GM23248 (cell line): Measurements from ENCODE around the gene PIK3C2B. TPM values are rescaled to one million over a fixed set of nuclear protein-coding genes. Genes with fewer than 3 reads are reported as not detected.

Experiments used
- DNase-seq: peaks from one replicate; pipeline ENCODE4 v3.0.0-alpha.2; 2015
- H2AFZ ChIP-seq: fragments of 200-600 bp; sonication (generic); 2 replicates; pipeline ENCODE4 v1.6.1; 2016; ENCODE audit warnings: antibody characterized with exemption
- H3F3A ChIP-seq: fragments of 200-600 bp; sonication (generic); 2 replicates; pipeline ENCODE4 v1.6.1; 2016; ENCODE audit warnings: mild to moderate bottlenecking, antibody characterized with exemption, mixed run types; ENCODE audit not compliant: insufficient read depth
- H3K27ac ChIP-seq: fragments of 200-600 bp; sonication (generic); 2 replicates; pipeline ENCODE4 v1.5.1; 2016; ENCODE audit warnings: mild to moderate bottlenecking
- H3K27me3 ChIP-seq: fragments of 200-600 bp; sonication (generic); replicated peaks from 2 replicates; pipeline ENCODE4 v1.6.1; 2016; ENCODE audit warnings: mild to moderate bottlenecking; ENCODE audit not compliant: insufficient read depth
- H3K36me3 ChIP-seq: fragments of 200-600 bp; sonication (generic); 2 replicates; pipeline ENCODE4 v1.6.1; 2016; ENCODE audit warnings: low read depth, mild to moderate bottlenecking
- H3K4me1 ChIP-seq: fragments of 200-600 bp; sonication (generic); 2 replicates; pipeline ENCODE4 v1.6.1; 2016; ENCODE audit warnings: mild to moderate bottlenecking; ENCODE audit not compliant: insufficient read depth
- H3K4me2 ChIP-seq: fragments of 200-600 bp; sonication (generic); one replicate; pipeline ENCODE4 v1.6.1; 2016; ENCODE audit warnings: mild to moderate bottlenecking; ENCODE audit not compliant: unreplicated experiment
- H3K4me3 ChIP-seq: fragments of 200-600 bp; sonication (generic); 2 replicates; pipeline ENCODE4 v1.5.1; 2016; ENCODE audit warnings: mild to moderate bottlenecking
- H3K79me2 ChIP-seq: fragments of 200-600 bp; sonication (generic); 2 replicates; pipeline ENCODE4 v1.6.1; 2016; ENCODE audit warnings: mild to moderate bottlenecking; ENCODE audit not compliant: insufficient read depth
- H3K9ac ChIP-seq: fragments of 200-600 bp; sonication (generic); 2 replicates; pipeline ENCODE4 v1.6.1; 2016; ENCODE audit warnings: mild to moderate bottlenecking
- H3K9me2 ChIP-seq: fragments of 200-600 bp; sonication (generic); 2 replicates; pipeline ENCODE4 v1.6.1; 2016; ENCODE audit warnings: mixed run types, mild to moderate bottlenecking, moderate library complexity; ENCODE audit not compliant: insufficient read depth
- H3K9me3 ChIP-seq: fragments of 200-600 bp; sonication (generic); one replicate; pipeline ENCODE4 v1.6.1; 2017; ENCODE audit warnings: low read depth
- H4K20me1 ChIP-seq: fragments of 200-600 bp; sonication (generic); 2 replicates; pipeline ENCODE4 v1.6.0; 2016; ENCODE audit not compliant: insufficient read depth
- EZH2 ChIP-seq: fragments of 200-600 bp; sonication (generic); IDR thresholded peaks from 2 replicates; pipeline ENCODE4 v1.6.1; 2018; ENCODE audit warnings: antibody characterized with exemption, mild to moderate bottlenecking; ENCODE audit not compliant: insufficient read depth, poor library complexity, severe bottlenecking
- EZH2phosphoT487 ChIP-seq: fragments of 200-600 bp; sonication (generic); IDR thresholded peaks from 2 replicates; pipeline ENCODE4 v1.6.1; 2018; ENCODE audit warnings: antibody characterized with exemption, moderate library complexity, mild to moderate bottlenecking, low read depth; ENCODE audit not compliant: insufficient read depth
- WGBS, 2 experiments: methylation state at CpG; one replicate each; pipeline ENCODE4 v1.1.6; 2015 to 2017; ENCODE audit warnings: low lambda C conversion rate in 2 of 2, low coverage in 1 of 2; ENCODE audit errors: missing lambda C conversion rate in 2 of 2; 5-methylcytosine and 5-hydroxymethylcytosine counted together
- in situ Hi-C: fragments of 300-500 bp; cut with MboI; formaldehyde crosslinking; loops from 2 replicates; pipeline ENCODE4 v1.15.0; 2020
- polyA plus RNA-seq: library from polyadenylated mRNA; unstranded; fragments of >200 nt; fragmentation: Nextera tagmentation; extraction: Ambion mirVana; gene quantifications from 2 replicates; pipeline ENCODE4 v1.2.1, GENCODE V29; 2016
- total RNA-seq: library from RNA; depleted of rRNA; stranded (reverse); fragments of >200 nt; shearing (Covaris generic); gene quantifications from 2 replicates; pipeline ENCODE4 v1.2.3, GENCODE V29; 2014

Gene PIK3C2B
- total and polyA plus RNA-seq, 2 experiments from 2014 or later: 0.20 to 0.76 TPM

- peak; percentile 99 for DNase-seq
- Histone ChIP-seq H3K4me1 (peaks cover 12% of the 10 kb centered on the region), H3K9ac (peak within 1 kb of the TSS; percentile 93), H3K9me3 (no peaks in the 10 kb centered on the region), H3K4me2 (peak within 1 kb of the TSS; percentile 77), H3K4me3 (peak within 1 kb of the TSS; percentile 88), H3K27me3 (no peaks in the 10 kb centered on the region), H3K9me2 (no peaks in the 10 kb centered on the region), H3K27ac (peak within 1 kb of the TSS; percentile 77), H3K79me2 (peaks cover 51% of the 10 kb centered on the region), H2AFZ (peak within 1 kb of the TSS; percentile 98), H3K36me3 (no peaks in the 10 kb centered on the region), H4K20me1 (peaks cover 5% of the 10 kb centered on the region), H3F3A (peaks cover 10% of the 10 kb centered on the region)
- in situ Hi-C loops: no loop called here
- 1 to 2% methylated on average over 27 to 43 of the region's 43 CpGs for WGBS, 2 experiments
- TF ChIP-seq EZH2phosphoT487 (no peak), EZH2 (no peak)
Observed at GRCh38 chr1:204516180-204516879, 21.7 kb upstream of the PIK3C2B start, which contains the start of gene MDM4. TSS of gene MDM4 (plus strand) at chr1:204516406. CDS start at chr1:204525519, 9,113 bp downstream.

- DNase-seq: no peak
- no peaks in the 10 kb centered on the region; the same call in 1 of the 2 replicates for H3K4me1 ChIP-seq
- H3K79me2 ChIP-seq: peaks cover 36% of the 10 kb centered on the region
- no peak overlapping the region for H3K4me3 ChIP-seq
- no peak overlapping the region for H3K9ac ChIP-seq
- H3K36me3 ChIP-seq: no peaks in the 10 kb centered on the region
- H3K27me3 ChIP-seq: no peaks in the 10 kb centered on the region
- no peaks in the 10 kb centered on the region for H3K9me2 ChIP-seq
- in situ Hi-C loops: no loop called here
- WGBS, 2 experiments: 58 to 60% methylated on average over 2 of the region's 2 CpGs
- no peaks in the 10 kb centered on the region for H4K20me1 ChIP-seq
- no peaks in the 10 kb centered on the region for H3F3A ChIP-seq
- no peak overlapping the region for H3K27ac ChIP-seq
- no peak overlapping the region for H3K4me2 ChIP-seq
- 0 out of 2 replicates have a peak overlapping the region, but pooled peaks have one; percentile 13 for H2AFZ ChIP-seq
- TF ChIP-seq EZH2phosphoT487 (no peak), EZH2 (no peak)
- no peaks in the 10 kb centered on the region for H3K9me3 ChIP-seq
Observed at GRCh38 chr1:204514828-204515227, 20.2 kb upstream of the PIK3C2B start.

GRCh38 chr1:204513117-204513716, 18.6 kb upstream of the PIK3C2B start:
- Histone ChIP-seq H3K27ac (no peak overlapping the region), H3K4me3 (no peak overlapping the region), H3K9me2 (no peaks in the 10 kb centered on the region), H3K27me3 (no peaks in the 10 kb centered on the region), H3K36me3 (no peaks in the 10 kb centered on the region), H3K79me2 (peaks cover 20% of the 10 kb centered on the region), H3K4me2 (no peak overlapping the region), H4K20me1 (no peaks in the 10 kb centered on the region), H3K9ac (no peak overlapping the region), H3F3A (peaks cover 5% of the 10 kb centered on the region; the same call in 1 of the 2 replicates), H3K9me3 (no peaks in the 10 kb centered on the region), H3K4me1 (no peaks in the 10 kb centered on the region; the same call in 1 of the 2 replicates), H2AFZ (no peak overlapping the region)
- no peak for TF ChIP-seq EZH2
- no peak for TF ChIP-seq EZH2phosphoT487
- in situ Hi-C loops: no loop called here
- no peak for DNase-seq
- 68 to 72% methylated on average over 15 of the region's 15 CpGs for WGBS, 2 experiments

GRCh38 chr1:204511366-204511765, 16.8 kb upstream of the PIK3C2B start:
- H3K4me2 ChIP-seq: no peak overlapping the region
- TF ChIP-seq EZH2phosphoT487: no peak
- TF ChIP-seq EZH2: no peak
- no peak overlapping the region for H3K9ac ChIP-seq
- H2AFZ ChIP-seq: no peak overlapping the region
- no peak overlapping the region for H3K4me3 ChIP-seq
- H3K27me3 ChIP-seq: no peaks in the 10 kb centered on the region
- no peak overlapping the region for H3K27ac ChIP-seq
- H3K79me2 ChIP-seq: peaks cover 1% of the 10 kb centered on the region
- in situ Hi-C loops: no loop called here
- no peaks in the 10 kb centered on the region for H3K36me3 ChIP-seq
- H3K9me2 ChIP-seq: no peaks in the 10 kb centered on the region
- peaks cover 22% of the 10 kb centered on the region for H3F3A ChIP-seq
- H3K4me1 ChIP-seq: peaks cover 4% of the 10 kb centered on the region; the same call in 1 of the 2 replicates
- DNase-seq: no peak
- H3K9me3 ChIP-seq: no peaks in the 10 kb centered on the region
- 0 out of 2 replicates have a peak, but pooled peaks cover 3% of the 10 kb centered on the region for H4K20me1 ChIP-seq
